Activated CD4-positive, alpha-beta T cell treated with anti-CD3 and anti-CD28 coated beads, Interleukin-2, Interleukin-6, amounts not matched to agents 100 ng/mL and 50 ng/mL, durations not matched to agents 16 hours and 8 hours (primary cell): ENCODE measurements around the gene BATF.

Experiments used
- DNase-seq: peaks from one replicate; pipeline ENCODE4 v3.0.0-alpha.2; 2020

Gene BATF

GRCh38 chr14:75535164-75535898 lies 13.1 kb downstream of the BATF start:
- no peak for DNase-seq

- DNase-seq = no peak
These were observed 14.8 kb downstream of the BATF start for GRCh38 chr14:75537071-75537470.

- no peak for DNase-seq
These were observed 16.9 kb downstream of the BATF start for GRCh38 chr14:75539162-75539560.

GRCh38 chr14:75539561-75540478 lies 17.6 kb downstream of the BATF start:
- DNase-seq = peak; percentile 61

GRCh38 chr14:75540479-75540851 lies 18.2 kb downstream of the BATF start:
- DNase-seq = no peak

GRCh38 chr14:75542588-75543091 lies 20.4 kb downstream of the BATF start:
- peak; percentile 93 for DNase-seq

GRCh38 chr14:75543253-75543652 lies 21.0 kb downstream of the BATF start:
- DNase-seq = no peak

- no peak for DNase-seq
These were observed 21.5 kb downstream of the BATF start for GRCh38 chr14:75543786-75544185.

- no peak for DNase-seq
These were observed 23.6 kb downstream of the BATF start for GRCh38 chr14:75545907-75546306.

- DNase-seq = no peak
These were observed 25.4 kb downstream of the BATF start for GRCh38 chr14:75547552-75548250.

GRCh38 chr14:75548544-75548943 lies 26.3 kb downstream of the BATF start:
- no peak for DNase-seq

GRCh38 chr14:75549169-75549568 lies 26.9 kb downstream of the BATF start:
- no peak for DNase-seq

- no peak for DNase-seq
These were observed 28.8 kb downstream of the BATF start for GRCh38 chr14:75551021-75551420.

GRCh38 chr14:75553157-75553556 lies 30.9 kb downstream of the BATF start:
- DNase-seq = no peak

- DNase-seq = no peak
These were observed 31.6 kb downstream of the BATF start for GRCh38 chr14:75553761-75554364.

GRCh38 chr14:75554482-75554881 lies 32.2 kb downstream of the BATF start:
- DNase-seq = no peak

- no peak for DNase-seq
These were observed 36.2 kb downstream of the BATF start for GRCh38 chr14:75558440-75558839.

- no peak for DNase-seq
These were observed 36.8 kb downstream of the BATF start for GRCh38 chr14:75559045-75559444.

GRCh38 chr14:75559451-75560222 lies 37.4 kb downstream of the BATF start:
- peak; percentile 82 for DNase-seq

GRCh38 chr14:75561013-75561432 lies 38.8 kb downstream of the BATF start:
- peak; percentile 66 for DNase-seq

GRCh38 chr14:75562089-75562488 lies 39.8 kb downstream of the BATF start:
- peak; percentile 89 for DNase-seq

- no peak for DNase-seq
These were observed 40.2 kb downstream of the BATF start for GRCh38 chr14:75562489-75562888.
